ENCODE measurements around the gene APPL2.
A peak's percentile ranks its signal among the peaks of the same experiment; 100 is the strongest.

The APPL2 gene

GRCh38 chr12:105280966-105281693 is 45.2 kb upstream of the APPL2 start:
- no peaks in the 10 kb centered on the region for H3F3A ChIP-seq (ENCODE audit: insufficient read depth, low read length)
- no peaks in the 10 kb centered on the region for H3K9me3 ChIP-seq (ENCODE audit: low read length)
- H3K4me1 ChIP-seq (ENCODE audit: insufficient read depth, low read length, severe bottlenecking): no peaks in the 10 kb centered on the region
- H3K4me2 ChIP-seq (ENCODE audit: low read length): no peak overlapping the region
- TF ChIP-seq, protein P1, sequence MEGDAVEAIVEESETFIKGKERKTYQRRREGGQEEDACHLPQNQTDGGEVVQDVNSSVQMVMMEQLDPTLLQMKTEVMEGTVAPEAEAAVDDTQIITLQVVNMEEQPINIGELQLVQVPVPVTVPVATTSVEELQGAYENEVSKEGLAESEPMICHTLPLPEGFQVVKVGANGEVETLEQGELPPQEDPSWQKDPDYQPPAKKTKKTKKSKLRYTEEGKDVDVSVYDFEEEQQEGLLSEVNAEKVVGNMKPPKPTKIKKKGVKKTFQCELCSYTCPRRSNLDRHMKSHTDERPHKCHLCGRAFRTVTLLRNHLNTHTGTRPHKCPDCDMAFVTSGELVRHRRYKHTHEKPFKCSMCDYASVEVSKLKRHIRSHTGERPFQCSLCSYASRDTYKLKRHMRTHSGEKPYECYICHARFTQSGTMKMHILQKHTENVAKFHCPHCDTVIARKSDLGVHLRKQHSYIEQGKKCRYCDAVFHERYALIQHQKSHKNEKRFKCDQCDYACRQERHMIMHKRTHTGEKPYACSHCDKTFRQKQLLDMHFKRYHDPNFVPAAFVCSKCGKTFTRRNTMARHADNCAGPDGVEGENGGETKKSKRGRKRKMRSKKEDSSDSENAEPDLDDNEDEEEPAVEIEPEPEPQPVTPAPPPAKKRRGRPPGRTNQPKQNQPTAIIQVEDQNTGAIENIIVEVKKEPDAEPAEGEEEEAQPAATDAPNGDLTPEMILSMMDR (IDR thresholded peaks at IDR 0.05; ENCODE audit: low read length): no peak
- TF ChIP-seq EZH2 (IDR thresholded peaks at IDR 0.05; ENCODE audit: borderline replicate concordance, low read length): no peak
- no peaks in the 10 kb centered on the region for H4K20me1 ChIP-seq (ENCODE audit: insufficient read depth, low read length)
- no peak overlapping the region for H3K4me3 ChIP-seq (ENCODE audit: low read depth, low read length, poor library complexity, severe bottlenecking)
- H3K79me2 ChIP-seq (ENCODE audit: insufficient read depth, low read length): no peaks in the 10 kb centered on the region
- no peak overlapping the region for H3K27ac ChIP-seq (ENCODE audit: low read depth, low read length, poor library complexity, severe bottlenecking)
- no peaks in the 10 kb centered on the region for H3K27me3 ChIP-seq (ENCODE audit: insufficient read depth, low read length)
- H3K9me2 ChIP-seq (ENCODE audit: low read depth, low read length): no peaks in the 10 kb centered on the region
- no peaks in the 10 kb centered on the region for H3K36me3 ChIP-seq (ENCODE audit: insufficient read depth, low read length)
- no peak overlapping the region for H3K9ac ChIP-seq (ENCODE audit: low read length)
- H2AFZ ChIP-seq (ENCODE audit: low read length): no peak overlapping the region

GRCh38 chr12:105279460-105280056 is 43.6 kb upstream of the APPL2 start:
- H3K79me2 ChIP-seq (ENCODE audit: insufficient read depth, low read length): no peaks in the 10 kb centered on the region
- no peak overlapping the region for H3K4me3 ChIP-seq (ENCODE audit: low read depth, low read length, poor library complexity, severe bottlenecking)
- no peaks in the 10 kb centered on the region for H3K9me2 ChIP-seq (ENCODE audit: low read depth, low read length)
- H2AFZ ChIP-seq (ENCODE audit: low read length): no peak overlapping the region
- TF ChIP-seq EZH2 (IDR thresholded peaks at IDR 0.05; ENCODE audit: borderline replicate concordance, low read length): no peak
- TF ChIP-seq, protein P1 (IDR thresholded peaks at IDR 0.05; ENCODE audit: low read length): peak; percentile 58
- H3K4me2 ChIP-seq (ENCODE audit: low read length): no peak overlapping the region
- H3K27ac ChIP-seq (ENCODE audit: low read depth, low read length, poor library complexity, severe bottlenecking): no peak overlapping the region
- no peaks in the 10 kb centered on the region for H3K9me3 ChIP-seq (ENCODE audit: low read length)
- H4K20me1 ChIP-seq (ENCODE audit: insufficient read depth, low read length): no peaks in the 10 kb centered on the region
- no peaks in the 10 kb centered on the region for H3K4me1 ChIP-seq (ENCODE audit: insufficient read depth, low read length, severe bottlenecking)
- H3K9ac ChIP-seq (ENCODE audit: low read length): no peak overlapping the region
- H3K36me3 ChIP-seq (ENCODE audit: insufficient read depth, low read length): no peaks in the 10 kb centered on the region
- no peaks in the 10 kb centered on the region for H3F3A ChIP-seq (ENCODE audit: insufficient read depth, low read length)
- H3K27me3 ChIP-seq (ENCODE audit: insufficient read depth, low read length): no peaks in the 10 kb centered on the region

DNA sequence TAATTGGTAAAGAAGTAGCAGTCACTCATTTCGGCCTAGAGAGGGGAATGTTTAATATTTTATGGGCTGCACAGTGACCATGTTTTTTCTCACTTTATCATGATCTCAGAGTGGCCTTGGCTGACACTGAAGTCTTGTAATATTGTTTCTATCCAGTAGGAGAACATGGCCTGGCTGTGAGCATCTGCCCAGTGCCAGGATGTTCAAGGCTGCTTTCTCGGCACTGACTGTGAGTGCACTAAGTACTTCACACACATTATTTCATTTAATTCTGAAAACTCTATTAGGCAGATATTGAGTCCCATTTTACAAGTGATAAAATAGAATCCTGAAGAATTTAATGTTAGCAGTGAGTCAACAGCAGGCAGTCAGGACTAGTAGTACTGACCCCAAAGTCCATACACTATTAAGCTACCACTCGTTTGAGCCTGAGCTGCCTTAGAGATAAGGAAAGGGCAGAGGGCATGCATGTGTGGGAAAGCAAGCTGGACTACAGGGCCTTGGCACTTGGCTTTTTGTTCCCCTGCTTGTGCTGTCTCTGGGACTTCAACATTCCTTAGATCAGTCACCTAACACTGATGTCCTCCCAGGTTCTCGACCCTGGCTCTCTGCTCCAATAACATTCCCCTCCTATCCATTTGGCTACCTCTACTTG is 42.2 kb upstream of the APPL2 start:
- TF ChIP-seq, protein P1 (IDR thresholded peaks at IDR 0.05; ENCODE audit: low read length): no peak
- no peak for TF ChIP-seq EZH2 (IDR thresholded peaks at IDR 0.05; ENCODE audit: borderline replicate concordance, low read length)
- H3K9ac ChIP-seq (ENCODE audit: low read length): no peak overlapping the region
- no peak overlapping the region for H3K4me2 ChIP-seq (ENCODE audit: low read length)
- H3K4me1 ChIP-seq (ENCODE audit: insufficient read depth, low read length, severe bottlenecking): no peaks in the 10 kb centered on the region
- H2AFZ ChIP-seq (ENCODE audit: low read length): no peak overlapping the region
- no peak overlapping the region for H3K27ac ChIP-seq (ENCODE audit: low read depth, low read length, poor library complexity, severe bottlenecking)
- H3K4me3 ChIP-seq (ENCODE audit: low read depth, low read length, poor library complexity, severe bottlenecking): no peak overlapping the region
- no peaks in the 10 kb centered on the region for H3K36me3 ChIP-seq (ENCODE audit: insufficient read depth, low read length)
- no peaks in the 10 kb centered on the region for H3F3A ChIP-seq (ENCODE audit: insufficient read depth, low read length)
- no peaks in the 10 kb centered on the region for H3K79me2 ChIP-seq (ENCODE audit: insufficient read depth, low read length)
- H3K9me3 ChIP-seq (ENCODE audit: low read length): no peaks in the 10 kb centered on the region
- H3K9me2 ChIP-seq (ENCODE audit: low read depth, low read length): no peaks in the 10 kb centered on the region
- no peaks in the 10 kb centered on the region for H4K20me1 ChIP-seq (ENCODE audit: insufficient read depth, low read length)
- H3K27me3 ChIP-seq (ENCODE audit: insufficient read depth, low read length): no peaks in the 10 kb centered on the region

Measured in OCI-LY1 (cell line).